KMS-11 (cell line): ENCODE measurements around the gene MNX1.

Source experiments
- H2AFZ ChIP-seq: fragments of 200-600 bp; sonication (generic); 2 replicates; pipeline ENCODE4 v1.6.1; 2016; ENCODE audit warnings: antibody characterized with exemption, mixed run types, low read depth
- H3K27ac ChIP-seq: fragments of 200-600 bp; sonication (generic); 2 replicates; pipeline ENCODE4 v1.6.1; 2016; ENCODE audit warnings: mild to moderate bottlenecking, mixed run types
- H3K27me3 ChIP-seq: fragments of 200-600 bp; sonication (generic); 2 replicates; pipeline ENCODE4 v1.6.1; 2017; ENCODE audit warnings: mild to moderate bottlenecking, low read depth, mixed run types, moderate library complexity; ENCODE audit not compliant: insufficient read depth
- H3K36me3 ChIP-seq: fragments of 200-600 bp; sonication (generic); 2 replicates; pipeline ENCODE4 v1.6.1; 2017; ENCODE audit warnings: mild to moderate bottlenecking, mixed run types; ENCODE audit not compliant: insufficient read depth
- H3K4me1 ChIP-seq: fragments of 200-600 bp; sonication (generic); 2 replicates; pipeline ENCODE4 v1.6.1; 2016; ENCODE audit warnings: mild to moderate bottlenecking, low read depth, mixed run types; ENCODE audit not compliant: poor library complexity, severe bottlenecking
- H3K4me2 ChIP-seq: fragments of 200-600 bp; sonication (generic); 2 replicates; pipeline ENCODE4 v1.7.0; 2016; ENCODE audit warnings: mild to moderate bottlenecking, mixed run types
- H3K4me3 ChIP-seq: fragments of 200-600 bp; sonication (generic); IDR thresholded peaks from 2 replicates; pipeline ENCODE4 v1.6.1; 2017; ENCODE audit warnings: low read depth, low read length, mixed read lengths; ENCODE audit not compliant: insufficient read depth
- H3K79me2 ChIP-seq: fragments of 200-600 bp; sonication (generic); 2 replicates; pipeline ENCODE4 v1.6.1; 2016; ENCODE audit warnings: low read depth, mixed run types; ENCODE audit not compliant: insufficient read depth
- H3K9ac ChIP-seq: fragments of 200-600 bp; sonication (generic); 2 replicates; pipeline ENCODE4 v1.6.1; 2016; ENCODE audit warnings: mild to moderate bottlenecking, mixed run types
- H4K20me1 ChIP-seq: fragments of 200-600 bp; sonication (generic); 2 replicates; pipeline ENCODE4 v1.6.1; 2016; ENCODE audit warnings: mild to moderate bottlenecking, mixed run types; ENCODE audit not compliant: insufficient read depth
- CTCF ChIP-seq: fragments of 200-600 bp; sonication (generic); conservative IDR thresholded peaks from 2 replicates; pipeline ENCODE4 v1.6.1; 2017; ENCODE audit warnings: low read depth, mild to moderate bottlenecking, antibody characterized with exemption, low read length, moderate library complexity, mixed read lengths

Gene MNX1

GRCh38 chr7:156979007-156979606 lies 31.4 kb downstream of the MNX1 start:
- Histone ChIP-seq H3K4me1 (peaks cover 3% of the 10 kb centered on the region), H2AFZ (no peak overlapping the region), H3K9ac (no peak overlapping the region), H3K79me2 (no peaks in the 10 kb centered on the region), H3K27me3 (no peaks in the 10 kb centered on the region), H3K36me3 (no peaks in the 10 kb centered on the region), H3K4me2 (no peak overlapping the region), H3K27ac (no peak overlapping the region), H3K4me3 (no peak overlapping the region), H4K20me1 (no peaks in the 10 kb centered on the region)
- no peak for TF ChIP-seq CTCF

GRCh38 chr7:156975620-156976019 lies 34.8 kb downstream of the MNX1 start:
- H3K9ac ChIP-seq, result no peak overlapping the region
- H2AFZ ChIP-seq, result no peak overlapping the region
- H3K79me2 ChIP-seq, result no peaks in the 10 kb centered on the region; the same call in 1 of the 2 replicates
- H3K4me2 ChIP-seq, result no peak overlapping the region
- H4K20me1 ChIP-seq, result no peaks in the 10 kb centered on the region
- no peaks in the 10 kb centered on the region for H3K36me3 ChIP-seq
- H3K27me3 ChIP-seq, result no peaks in the 10 kb centered on the region
- no peak for TF ChIP-seq CTCF
- H3K27ac ChIP-seq, result no peak overlapping the region
- H3K4me3 ChIP-seq, result no peak overlapping the region
- H3K4me1 ChIP-seq, result peaks cover 3% of the 10 kb centered on the region

DNA sequence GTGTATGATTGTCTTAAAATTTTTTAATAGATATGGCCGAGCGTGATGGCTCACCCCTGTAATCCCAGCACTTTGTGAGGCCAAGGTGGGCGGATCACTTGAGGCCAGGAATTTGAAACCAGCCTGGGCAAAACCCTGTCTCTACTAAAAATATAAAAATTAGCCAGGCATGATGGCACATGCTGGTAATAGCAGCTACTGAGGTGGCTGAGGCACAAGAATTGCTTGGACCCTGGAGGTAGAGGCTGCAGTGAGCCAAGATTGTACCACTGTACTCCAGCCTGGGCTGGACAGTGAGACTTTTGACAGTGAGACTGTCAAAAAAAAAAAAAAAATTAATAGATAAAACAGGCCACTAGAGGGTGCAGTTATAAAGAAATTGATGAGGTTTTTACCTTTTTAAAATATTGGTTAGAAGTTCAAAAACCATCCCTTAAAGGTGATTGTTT lies 40.5 kb downstream of the MNX1 start:
- Histone ChIP-seq H3K36me3 (peaks cover 7% of the 10 kb centered on the region; the same call in 1 of the 2 replicates), H4K20me1 (no peaks in the 10 kb centered on the region), H3K9ac (no peak overlapping the region), H3K79me2 (no peaks in the 10 kb centered on the region; the same call in 1 of the 2 replicates), H3K27me3 (no peaks in the 10 kb centered on the region), H2AFZ (no peak overlapping the region), H3K4me1 (peaks cover 3% of the 10 kb centered on the region), H3K27ac (no peak overlapping the region), H3K4me2 (no peak overlapping the region), H3K4me3 (no peak overlapping the region)
- peak; percentile 73 for TF ChIP-seq CTCF

- Histone ChIP-seq H3K79me2 (no peaks in the 10 kb centered on the region), H3K27me3 (no peaks in the 10 kb centered on the region), H3K36me3 (peaks cover 9% of the 10 kb centered on the region; the same call in 1 of the 2 replicates), H4K20me1 (no peaks in the 10 kb centered on the region), H3K4me1 (no peaks in the 10 kb centered on the region), H3K27ac (no peak overlapping the region), H3K4me2 (no peak overlapping the region), H2AFZ (no peak overlapping the region), H3K4me3 (no peak overlapping the region), H3K9ac (no peak overlapping the region)
- TF ChIP-seq CTCF, result no peak
Measured at GRCh38 chr7:156968183-156968582, 42.3 kb downstream of the MNX1 start.
